ENCODE measurements around the gene SEMA3E. TPM values are rescaled to one million over a fixed set of nuclear protein-coding genes. Genes with fewer than 3 reads are reported as not detected.

The SEMA3E gene
- total RNA-seq, 2 donors from 2014 or later = 3.4 to 15.2 TPM

GRCh38 chr7:83517035-83517700 is 131.8 kb downstream of the SEMA3E start:
- Histone ChIP-seq H3K36me3 (no peaks in the 10 kb centered on the region), H3K27ac (no peak overlapping the region), H3K27me3 (replicated peaks; ENCODE audit: insufficient read depth) (no peaks in the 10 kb centered on the region), H3K4me3 (no peak overlapping the region), H3K9me3 (no peaks in the 10 kb centered on the region), H3K4me1 (ENCODE audit: control insufficient read depth in 1 of 2, low read depth in 2 of 2) (no peaks in the 10 kb centered on the region)
- no peak for TF ChIP-seq CTCF (IDR thresholded peaks at IDR 0.05)
- ATAC-seq (ENCODE audit: insufficient number of reproducible peaks, low FRiP score, low read depth) (no peak), DNase-seq (ENCODE audit: low spot score) (no peak)

GRCh38 chr7:83514977-83515376 is 134.0 kb downstream of the SEMA3E start:
- DNase-seq (ENCODE audit: low spot score) = no peak
- TF ChIP-seq CTCF (IDR thresholded peaks at IDR 0.05) = no peak
- Histone ChIP-seq H3K27ac (no peak overlapping the region), H3K9me3 (no peaks in the 10 kb centered on the region), H3K4me3 (no peak overlapping the region), H3K36me3 (no peaks in the 10 kb centered on the region), H3K4me1 (ENCODE audit: control insufficient read depth in 1 of 2, low read depth in 2 of 2) (no peaks in the 10 kb centered on the region), H3K27me3 (replicated peaks; ENCODE audit: insufficient read depth) (no peaks in the 10 kb centered on the region)
- ATAC-seq (ENCODE audit: insufficient number of reproducible peaks, low FRiP score, low read depth) = no peak

GRCh38 chr7:83509255-83510021 is 139.5 kb downstream of the SEMA3E start:
- no peak overlapping the region for H3K27ac ChIP-seq
- H3K4me1 ChIP-seq (ENCODE audit: control insufficient read depth in 1 of 2, low read depth in 2 of 2) = no peaks in the 10 kb centered on the region
- ATAC-seq (ENCODE audit: insufficient number of reproducible peaks, low FRiP score, low read depth) (no peak), DNase-seq (ENCODE audit: low spot score) (no peak)
- H3K4me3 ChIP-seq = no peak overlapping the region
- no peaks in the 10 kb centered on the region for H3K9me3 ChIP-seq
- H3K27me3 ChIP-seq (replicated peaks; ENCODE audit: insufficient read depth) = no peaks in the 10 kb centered on the region
- no peaks in the 10 kb centered on the region for H3K36me3 ChIP-seq
- no peak for TF ChIP-seq CTCF (IDR thresholded peaks at IDR 0.05)

- H3K9me3 ChIP-seq = no peaks in the 10 kb centered on the region
- no peak for TF ChIP-seq CTCF (IDR thresholded peaks at IDR 0.05)
- no peaks in the 10 kb centered on the region for H3K36me3 ChIP-seq
- ATAC-seq (ENCODE audit: insufficient number of reproducible peaks, low FRiP score, low read depth) (no peak), DNase-seq (ENCODE audit: low spot score) (no peak)
- no peaks in the 10 kb centered on the region for H3K27me3 ChIP-seq (replicated peaks; ENCODE audit: insufficient read depth)
- H3K4me1 ChIP-seq (ENCODE audit: control insufficient read depth in 1 of 2, low read depth in 2 of 2) = no peaks in the 10 kb centered on the region
- H3K27ac ChIP-seq = no peak overlapping the region
- H3K4me3 ChIP-seq = no peak overlapping the region
These were observed 144.6 kb downstream of the SEMA3E start for GRCh38 chr7:83504330-83504729.

GRCh38 chr7:83502636-83503035 is 146.3 kb downstream of the SEMA3E start:
- ATAC-seq (ENCODE audit: insufficient number of reproducible peaks, low FRiP score, low read depth) = no peak
- no peaks in the 10 kb centered on the region for H3K9me3 ChIP-seq
- no peaks in the 10 kb centered on the region for H3K27me3 ChIP-seq (replicated peaks; ENCODE audit: insufficient read depth)
- no peaks in the 10 kb centered on the region for H3K4me1 ChIP-seq (ENCODE audit: control insufficient read depth in 1 of 2, low read depth in 2 of 2)
- no peak for DNase-seq (ENCODE audit: low spot score)
- H3K4me3 ChIP-seq = no peak overlapping the region
- TF ChIP-seq CTCF (IDR thresholded peaks at IDR 0.05) = no peak
- no peak overlapping the region for H3K27ac ChIP-seq
- H3K36me3 ChIP-seq = no peaks in the 10 kb centered on the region

Data from thoracic aorta (tissue), 2 donors.